Kidney epithelial cell (primary cell): ENCODE data around the gene IGF2. TPM values are rescaled to one million over a fixed set of nuclear protein-coding genes. Genes with fewer than 3 reads are reported as not detected.
A peak's percentile ranks its signal among the peaks of the same experiment; 100 is the strongest.
"Not testable (repeated sequence)": the region's sequence is repeated elsewhere in the genome, so short reads cannot be mapped to it uniquely, and the experiment has no call there.

Source experiments
- DNase-seq: peaks from one replicate; pipeline ENCODE4 v3.0.0-alpha.2; 2010; ENCODE audit warnings: low read depth
- H3K27me3 ChIP-seq: 2 replicates; pipeline ENCODE4 v1.6.0; 2011; ENCODE audit warnings: low read length; ENCODE audit not compliant: control insufficient read depth, insufficient read depth
- H3K36me3 ChIP-seq: 2 replicates; pipeline ENCODE4 v1.5.1; 2011; ENCODE audit warnings: low read length; ENCODE audit not compliant: control insufficient read depth, insufficient read depth
- H3K4me3 ChIP-seq: 2 replicates; pipeline ENCODE4 v1.5.1; 2011; ENCODE audit warnings: low read depth, mild to moderate bottlenecking, control low read depth, low read length
- CTCF ChIP-seq: IDR thresholded peaks from 2 replicates; pipeline ENCODE4 v1.5.1; 2011; ENCODE audit warnings: mild to moderate bottlenecking, moderate library complexity, low read length, control low read depth, inconsistent platforms; ENCODE audit not compliant: insufficient read depth, poor library complexity, severe bottlenecking
- total RNA-seq: library from RNA; depleted of rRNA; stranded (reverse); fragments of >200 nt; gene quantifications from 2 replicates; pipeline ENCODE4 v1.2.3, GENCODE V29; 2015

IGF2 gene
- total RNA-seq, 1 donor from 2014 or later, result 8.7 TPM

- Histone ChIP-seq H3K36me3 (no peaks in the 10 kb centered on the region), H3K27me3 (no peaks in the 10 kb centered on the region), H3K4me3 (no peak overlapping the region)
- no peak for TF ChIP-seq CTCF
- DNase-seq, result peak; percentile 85
Measured at GRCh38 chr11:2178906-2179494, 39.8 kb upstream of the IGF2 start.

DNA sequence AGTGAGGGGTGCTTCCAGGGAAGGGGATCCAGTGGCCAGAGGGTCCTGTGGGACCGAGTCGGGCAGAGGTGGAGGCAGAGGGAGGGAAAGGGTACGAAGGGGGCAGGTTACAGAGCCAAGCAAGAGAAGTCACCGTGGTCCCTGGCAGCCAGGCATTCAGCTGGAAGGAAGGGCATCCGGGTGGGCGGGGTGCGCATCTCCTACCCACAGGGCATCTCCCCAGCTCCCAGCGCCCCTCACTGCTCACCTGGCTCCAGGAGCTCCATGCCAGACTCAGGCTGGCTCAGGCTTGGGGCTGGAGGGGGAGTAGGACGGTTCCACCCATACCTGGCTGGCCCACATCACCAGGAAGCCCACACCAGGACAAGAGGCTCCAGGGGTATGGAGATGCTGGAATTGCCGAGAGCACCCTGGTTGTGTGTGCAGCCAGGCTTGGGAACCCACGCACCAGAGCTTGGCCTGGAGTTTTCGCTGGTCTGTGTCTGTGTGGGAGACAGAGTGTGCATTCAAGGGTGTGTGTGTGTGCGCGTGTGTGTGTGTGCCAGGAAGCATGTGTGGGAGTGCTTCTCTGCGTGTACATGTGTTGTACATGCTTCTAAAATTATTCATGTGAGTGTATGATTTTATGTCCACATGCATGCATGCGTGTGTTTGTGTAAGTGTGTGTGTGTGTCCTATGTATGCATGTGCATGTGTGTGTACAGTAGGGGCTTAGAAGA is 39.0 kb upstream of the IGF2 start:
- not testable (repeated sequence) for DNase-seq

GRCh38 chr11:2177076-2177475 is 37.9 kb upstream of the IGF2 start:
- no peaks in the 10 kb centered on the region for H3K36me3 ChIP-seq
- no peak for DNase-seq
- no peak for TF ChIP-seq CTCF
- H3K4me3 ChIP-seq, result no peak overlapping the region
- no peaks in the 10 kb centered on the region for H3K27me3 ChIP-seq

More for the DNA sequence above, 39.0 kb upstream of the IGF2 start:
- H3K36me3 ChIP-seq, H3K4me3 ChIP-seq, H3K27me3 ChIP-seq: not testable (repeated sequence)

GRCh38 chr11:2176389-2176900 is 37.3 kb upstream of the IGF2 start:
- TF ChIP-seq CTCF, result no peak
- H3K27me3 ChIP-seq, result no peaks in the 10 kb centered on the region
- H3K4me3 ChIP-seq, result no peak overlapping the region
- no peak for DNase-seq
- H3K36me3 ChIP-seq, result no peaks in the 10 kb centered on the region

DNA sequence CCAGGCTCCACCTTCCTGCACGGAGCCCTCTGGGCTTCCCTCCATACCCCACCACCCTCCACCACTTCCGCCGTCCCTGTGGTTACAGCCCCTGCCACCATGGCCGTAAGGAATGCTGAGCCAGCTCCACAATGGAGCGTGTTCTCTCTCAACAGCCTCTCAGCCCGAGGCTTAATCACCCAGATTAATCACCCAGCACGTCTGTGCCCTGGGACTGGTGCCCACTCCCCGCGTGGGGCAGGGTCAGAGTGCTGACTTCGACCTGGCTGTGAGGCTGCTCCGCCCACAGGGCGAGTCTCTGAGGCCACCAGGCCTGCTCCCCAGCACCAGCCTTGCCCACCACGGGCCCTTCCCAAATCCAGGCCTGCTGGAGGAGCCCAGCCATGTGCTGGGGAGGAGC is 36.5 kb upstream of the IGF2 start:
- H3K4me3 ChIP-seq, result no peak overlapping the region
- no peaks in the 10 kb centered on the region for H3K36me3 ChIP-seq
- peak; percentile 79 for DNase-seq
- no peak for TF ChIP-seq CTCF
- no peaks in the 10 kb centered on the region for H3K27me3 ChIP-seq

GRCh38 chr11:2174361-2174760 is 35.2 kb upstream of the IGF2 start:
- no peak for DNase-seq
- Histone ChIP-seq H3K36me3 (no peaks in the 10 kb centered on the region), H3K4me3 (no peak overlapping the region), H3K27me3 (peaks cover under 1% of the 10 kb centered on the region)
- TF ChIP-seq CTCF, result no peak
